SU-DHL-6 (cell line): ENCODE measurements around the gene EXOSC10.

ENCODE experiments used
- H2AFZ ChIP-seq: fragments of 200-600 bp; sonication (generic); 2 replicates; pipeline ENCODE4 v1.6.1; 2014; ENCODE audit warnings: low read depth, mild to moderate bottlenecking, moderate library complexity, mixed read lengths, antibody characterized with exemption, low read length; ENCODE audit not compliant: severe bottlenecking
- H3F3A ChIP-seq: fragments of 200-600 bp; shearing (Covaris generic); 2 replicates; pipeline ENCODE4 v1.6.0; 2016; ENCODE audit warnings: antibody characterized with exemption, mild to moderate bottlenecking; ENCODE audit not compliant: insufficient read depth
- H3K27ac ChIP-seq: fragments of 200-600 bp; sonication (generic); 2 replicates; pipeline ENCODE4 v1.5.1; 2016; ENCODE audit warnings: low read depth, mild to moderate bottlenecking, low read length, moderate library complexity, mixed read lengths
- H3K27me3 ChIP-seq: fragments of 200-600 bp; sonication (generic), shearing (Covaris generic); 2 replicates; pipeline ENCODE4 v1.6.0; 2014; ENCODE audit warnings: mild to moderate bottlenecking, low read length
- H3K36me3 ChIP-seq: fragments of 200-600 bp; sonication (generic); 2 replicates; pipeline ENCODE4 v1.6.1; 2014; ENCODE audit warnings: mild to moderate bottlenecking, low read length, mixed read lengths
- H3K4me2 ChIP-seq: fragments of 300-600, 200-600 bp; shearing (Covaris generic), sonication (generic); 2 replicates; pipeline ENCODE4 v1.6.0; 2014; ENCODE audit warnings: low read length, low read depth, mild to moderate bottlenecking; ENCODE audit not compliant: poor library complexity, severe bottlenecking
- H3K4me3 ChIP-seq: fragments of 200-600 bp; sonication (generic); 2 replicates; pipeline ENCODE4 v1.5.1; 2014; ENCODE audit warnings: antibody characterized with exemption, low read length, mild to moderate bottlenecking, mixed read lengths; ENCODE audit not compliant: insufficient read depth, poor library complexity, severe bottlenecking
- H3K79me2 ChIP-seq: fragments of 200-600 bp; sonication (generic); 2 replicates; pipeline ENCODE4 v1.6.1; 2014; ENCODE audit warnings: mild to moderate bottlenecking, low read length, moderate library complexity; ENCODE audit not compliant: insufficient read depth
- H3K9ac ChIP-seq: fragments of 200-600 bp; sonication (generic); 2 replicates; pipeline ENCODE4 v1.7.0; 2014; ENCODE audit warnings: mild to moderate bottlenecking, low read length
- H3K9me2 ChIP-seq: fragments of 200-600 bp; sonication (generic); replicated peaks from 2 replicates; pipeline ENCODE4 v1.6.1; 2014; ENCODE audit warnings: low read length; ENCODE audit not compliant: insufficient read depth
- H3K9me3 ChIP-seq: fragments of 200-600 bp; sonication (generic); 2 replicates; pipeline ENCODE4 v1.6.1; 2014; ENCODE audit warnings: low read length, mixed read lengths; ENCODE audit not compliant: insufficient read depth
- H4K20me1 ChIP-seq: fragments of 200-600 bp; sonication (generic); 2 replicates; pipeline ENCODE4 v1.6.1; 2014; ENCODE audit warnings: low read depth, mild to moderate bottlenecking, antibody characterized with exemption, low read length, moderate library complexity, mixed read lengths
- EZH2phosphoT487 ChIP-seq: fragments of 200-600 bp; sonication (generic), shearing (Covaris generic); conservative IDR thresholded peaks from 2 replicates; pipeline ENCODE4 v1.6.1; 2018; ENCODE audit warnings: mild to moderate bottlenecking, antibody characterized with exemption, low read length, moderate library complexity, mixed read lengths
- TF ChIP-seq, protein P1 (sequence below): fragments of 200-600 bp; sonication (generic); IDR thresholded peaks from one replicate; pipeline ENCODE4 v1.5.1; 2017; ENCODE audit warnings: antibody characterized with exemption, mild to moderate bottlenecking, low read length, moderate library complexity; ENCODE audit not compliant: insufficient read depth, poor library complexity, severe bottlenecking

Gene EXOSC10

DNA sequence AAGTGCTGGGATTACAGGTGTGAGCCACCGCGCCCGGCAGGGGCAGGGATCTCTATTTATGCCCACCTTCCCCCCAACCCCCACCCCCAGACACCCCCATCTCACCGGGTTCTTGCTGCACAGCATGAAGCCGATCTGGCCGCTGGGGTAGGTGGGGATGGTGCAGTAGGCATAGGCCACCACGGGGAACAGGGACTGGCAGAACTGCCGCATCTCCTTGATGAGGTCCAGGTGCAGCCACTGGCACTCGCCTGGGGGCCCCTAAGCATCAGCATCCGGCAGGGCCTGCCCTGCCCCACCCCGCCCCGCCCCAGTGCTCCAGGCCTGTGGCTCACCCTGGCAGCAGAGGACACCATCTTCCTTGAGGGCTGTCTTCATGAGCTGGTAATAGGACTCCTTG is 44.0 kb downstream of the EXOSC10 start:
- Histone ChIP-seq H3K9me2 (no peaks in the 10 kb centered on the region), H3K9ac (no peak overlapping the region), H3K27me3 (no peaks in the 10 kb centered on the region), H2AFZ (no peak overlapping the region), H3K4me2 (no peak overlapping the region), H3K79me2 (peaks cover 23% of the 10 kb centered on the region), H4K20me1 (no peaks in the 10 kb centered on the region), H3K36me3 (0 out of 2 replicates have a peak, but pooled peaks cover 4% of the 10 kb centered on the region), H3K27ac (no peak overlapping the region), H3F3A (peaks cover 8% of the 10 kb centered on the region), H3K9me3 (no peaks in the 10 kb centered on the region), H3K4me3 (no peak overlapping the region)
- TF ChIP-seq EZH2phosphoT487 = no peak
- TF ChIP-seq, protein P1, sequence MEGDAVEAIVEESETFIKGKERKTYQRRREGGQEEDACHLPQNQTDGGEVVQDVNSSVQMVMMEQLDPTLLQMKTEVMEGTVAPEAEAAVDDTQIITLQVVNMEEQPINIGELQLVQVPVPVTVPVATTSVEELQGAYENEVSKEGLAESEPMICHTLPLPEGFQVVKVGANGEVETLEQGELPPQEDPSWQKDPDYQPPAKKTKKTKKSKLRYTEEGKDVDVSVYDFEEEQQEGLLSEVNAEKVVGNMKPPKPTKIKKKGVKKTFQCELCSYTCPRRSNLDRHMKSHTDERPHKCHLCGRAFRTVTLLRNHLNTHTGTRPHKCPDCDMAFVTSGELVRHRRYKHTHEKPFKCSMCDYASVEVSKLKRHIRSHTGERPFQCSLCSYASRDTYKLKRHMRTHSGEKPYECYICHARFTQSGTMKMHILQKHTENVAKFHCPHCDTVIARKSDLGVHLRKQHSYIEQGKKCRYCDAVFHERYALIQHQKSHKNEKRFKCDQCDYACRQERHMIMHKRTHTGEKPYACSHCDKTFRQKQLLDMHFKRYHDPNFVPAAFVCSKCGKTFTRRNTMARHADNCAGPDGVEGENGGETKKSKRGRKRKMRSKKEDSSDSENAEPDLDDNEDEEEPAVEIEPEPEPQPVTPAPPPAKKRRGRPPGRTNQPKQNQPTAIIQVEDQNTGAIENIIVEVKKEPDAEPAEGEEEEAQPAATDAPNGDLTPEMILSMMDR = no peak

GRCh38 chr1:11054666-11055065 is 45.0 kb downstream of the EXOSC10 start:
- Histone ChIP-seq H3K9me2 (no peaks in the 10 kb centered on the region), H3K9ac (no peak overlapping the region), H4K20me1 (no peaks in the 10 kb centered on the region), H3K4me2 (no peak overlapping the region), H3K27ac (no peak overlapping the region), H3K9me3 (no peaks in the 10 kb centered on the region), H3K27me3 (no peaks in the 10 kb centered on the region), H3F3A (peaks cover 5% of the 10 kb centered on the region; the same call in 1 of the 2 replicates), H3K36me3 (0 out of 2 replicates have a peak, but pooled peaks cover 4% of the 10 kb centered on the region), H2AFZ (no peak overlapping the region), H3K79me2 (peaks cover 18% of the 10 kb centered on the region), H3K4me3 (no peak overlapping the region)
- TF ChIP-seq, protein P1 = no peak
- no peak for TF ChIP-seq EZH2phosphoT487

DNA sequence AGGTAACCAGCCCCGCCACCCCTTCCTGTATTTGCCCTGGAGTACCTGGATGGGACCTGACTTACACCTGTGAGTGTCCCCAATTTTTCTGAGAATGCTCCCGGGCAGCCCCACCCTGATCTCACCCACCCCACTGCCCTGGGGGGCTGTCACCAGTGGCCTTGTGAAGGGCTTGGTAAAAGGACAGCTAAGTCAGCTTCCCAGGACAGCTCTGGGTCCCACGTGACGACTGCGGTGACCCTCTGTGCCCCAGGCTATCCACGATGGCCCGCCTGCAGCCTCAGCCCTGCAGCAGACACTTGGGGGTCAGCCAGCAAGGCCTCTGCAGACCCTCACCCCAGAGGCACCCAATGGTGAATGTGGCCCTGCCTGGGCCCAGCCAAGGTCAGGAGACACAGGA is 45.5 kb downstream of the EXOSC10 start:
- Histone ChIP-seq H3K36me3 (0 out of 2 replicates have a peak, but pooled peaks cover 4% of the 10 kb centered on the region), H2AFZ (no peak overlapping the region), H3K27me3 (no peaks in the 10 kb centered on the region), H3K79me2 (peaks cover 14% of the 10 kb centered on the region), H3K9me2 (no peaks in the 10 kb centered on the region), H4K20me1 (no peaks in the 10 kb centered on the region), H3K9ac (no peak overlapping the region), H3K9me3 (no peaks in the 10 kb centered on the region), H3K27ac (no peak overlapping the region), H3K4me2 (no peak overlapping the region), H3K4me3 (no peak overlapping the region), H3F3A (peaks cover 5% of the 10 kb centered on the region; the same call in 1 of the 2 replicates)
- TF ChIP-seq, protein P1 = no peak
- no peak for TF ChIP-seq EZH2phosphoT487

DNA sequence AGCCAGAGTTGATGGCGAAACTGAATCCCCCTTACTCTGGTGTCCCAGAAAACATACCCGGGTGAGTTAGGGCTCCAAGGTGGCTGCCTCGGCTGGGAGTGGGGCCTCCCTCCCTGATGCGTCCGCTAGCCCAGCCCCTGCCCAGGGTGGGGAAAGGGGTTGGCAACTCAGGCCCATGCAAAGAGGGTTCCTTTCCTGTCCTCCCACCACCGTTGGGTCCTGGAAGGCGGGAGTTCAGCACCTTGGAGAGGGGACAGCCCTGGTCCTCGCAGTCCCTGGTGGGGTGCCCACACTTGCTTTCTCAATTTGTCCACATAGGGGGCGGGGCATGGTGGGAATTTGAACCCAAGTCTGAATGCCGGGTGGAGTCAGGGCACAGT is 45.9 kb downstream of the EXOSC10 start:
- Histone ChIP-seq H3K4me3 (no peak overlapping the region), H3K9ac (no peak overlapping the region), H3F3A (peaks cover 5% of the 10 kb centered on the region; the same call in 1 of the 2 replicates), H3K9me3 (no peaks in the 10 kb centered on the region), H3K27me3 (no peaks in the 10 kb centered on the region), H2AFZ (no peak overlapping the region), H3K4me2 (no peak overlapping the region), H3K27ac (no peak overlapping the region), H3K9me2 (no peaks in the 10 kb centered on the region), H3K36me3 (0 out of 2 replicates have a peak, but pooled peaks cover 4% of the 10 kb centered on the region), H4K20me1 (no peaks in the 10 kb centered on the region), H3K79me2 (peaks cover 9% of the 10 kb centered on the region)
- TF ChIP-seq, protein P1 = no peak
- TF ChIP-seq EZH2phosphoT487 = no peak
